B cell (primary cell): ENCODE data around the gene ANP32A. TPM values are rescaled to one million over a fixed set of nuclear protein-coding genes. Genes with fewer than 3 reads are reported as not detected.

Experiments
- ATAC-seq: fragments of 200-7000 bp; cut with Tn5 transposase; one replicate; pipeline ENCODE4 v1.10.0; 2021; ENCODE audit warnings: low read depth, mild to moderate bottlenecking, moderate number of reproducible peaks, moderate library complexity
- CTCF ChIA-PET: fragments of 350-600 bp; sonication (Branson Sonifier 250); formaldehyde crosslinking; loops from one replicate; lab custom pipeline; 2021; ENCODE audit warnings: antibody characterized with exemption, inconsistent platforms; lab: Charles Lee
- POLR2A ChIA-PET: fragments of 350-600 bp; sonication (Branson Sonifier 250); formaldehyde crosslinking; loops from one replicate; lab custom pipeline; 2021; ENCODE audit warnings: antibody characterized with exemption; lab: Charles Lee
- DNase-seq: peaks from one replicate; pipeline ENCODE4 v3.0.0; 2013
- H2AFZ ChIP-seq: 2 replicates; pipeline ENCODE4 v1.6.1; 2012; ENCODE audit warnings: mild to moderate bottlenecking, low read depth, low read length; ENCODE audit not compliant: insufficient read depth, poor library complexity, severe bottlenecking
- H3K27ac ChIP-seq, 2 donors: 1 replicate in 1 of 2; 2 replicates in 1 of 2; pipeline ENCODE4 v1.5.1; 2012 to 2013; ENCODE audit warnings: low read length in 2 of 2, mild to moderate bottlenecking in 2 of 2, moderate library complexity in 1 of 2
- H3K27me3 ChIP-seq, 4 experiments: fragments of 200-600 bp in 1 of 4; sonication (generic) in 1 of 4; replicated peaks in 1 of 4; 1 replicate in 2 of 4; 2 replicates in 2 of 4; pipeline versions ENCODE4 v1.6.1 to v1.7.0; 2013 to 2016; ENCODE audit warnings: low read length in 3 of 4, mild to moderate bottlenecking in 2 of 4, mixed read lengths in 1 of 4, moderate library complexity in 1 of 4; ENCODE audit not compliant: insufficient read depth in 4 of 4, control insufficient read depth in 3 of 4; ENCODE audit errors: control extremely low read depth in 1 of 4
- H3K36me3 ChIP-seq, 2 experiments: replicated peaks in 1 of 2; 1 replicate in 1 of 2; 2 replicates in 1 of 2; pipeline versions ENCODE4 v1.6.1 to v1.7.1; 2013; ENCODE audit warnings: low read length in 1 of 2; ENCODE audit not compliant: insufficient read depth in 2 of 2, control insufficient read depth in 1 of 2; ENCODE audit errors: control extremely low read depth in 1 of 2, extremely low read depth in 1 of 2
- H3K4me1 ChIP-seq, 2 donors: fragments of 200-600 bp in 1 of 2; sonication (generic) in 1 of 2; 1 replicate in 1 of 2; 2 replicates in 1 of 2; pipeline versions ENCODE4 v1.5.1 to v1.6.1; 2013 to 2017; ENCODE audit warnings: low read length in 2 of 2; ENCODE audit not compliant: control insufficient read depth in 2 of 2, insufficient read depth in 2 of 2
- H3K4me2 ChIP-seq: replicated peaks from 2 replicates; pipeline ENCODE3; 2012; ENCODE audit warnings: mild to moderate bottlenecking, low read depth, low read length; ENCODE audit not compliant: poor library complexity, severe bottlenecking
- H3K4me3 ChIP-seq, 5 experiments: fragments of 200-600 bp in 1 of 5; sonication (generic) in 1 of 5; 1 replicate in 3 of 5; 2 replicates in 2 of 5; pipeline versions ENCODE4 v1.5.1 to v1.7.0; 2011 to 2016; ENCODE audit warnings: low read length in 4 of 5, mild to moderate bottlenecking in 4 of 5, low read depth in 2 of 5, control low read depth in 1 of 5, moderate library complexity in 1 of 5; ENCODE audit not compliant: insufficient read depth in 1 of 5; ENCODE audit errors: control extremely low read depth in 1 of 5, extremely low read depth in 1 of 5
- H3K79me2 ChIP-seq: fragments of 200-600 bp; sonication (generic); one replicate; pipeline ENCODE4 v1.6.0; 2016; ENCODE audit warnings: low read length; ENCODE audit not compliant: control insufficient read depth, insufficient read depth
- H3K9ac ChIP-seq: fragments of 200-600 bp; sonication (generic); 2 replicates; pipeline ENCODE4 v1.6.1; 2017; ENCODE audit warnings: mild to moderate bottlenecking, low read length, moderate library complexity
- H3K9me3 ChIP-seq, 3 donors: one replicate each; pipeline versions ENCODE4 v1.6.1 to v1.7.1; 2013; ENCODE audit warnings: low read length in 2 of 3; ENCODE audit not compliant: control insufficient read depth in 2 of 3, insufficient read depth in 1 of 3; ENCODE audit errors: control extremely low read depth in 1 of 3
- H4K20me1 ChIP-seq: 2 replicates; pipeline ENCODE4 v1.6.0; 2012; ENCODE audit warnings: mild to moderate bottlenecking, low read length; ENCODE audit not compliant: insufficient read depth, control insufficient read depth, poor library complexity, severe bottlenecking
- H3K27ac Mint-ChIP-seq: one replicate; pipeline ENCODE4 v1.8.0; 2021; ENCODE audit warnings: mixed read lengths
- H3K27me3 Mint-ChIP-seq: one replicate; pipeline ENCODE4 v1.8.0; 2021; ENCODE audit warnings: mixed read lengths
- H3K4me1 Mint-ChIP-seq: one replicate; pipeline ENCODE4 v1.8.0; 2021; ENCODE audit warnings: mixed read lengths
- H3K4me3 Mint-ChIP-seq: one replicate; pipeline ENCODE4 v1.8.0; 2021; ENCODE audit warnings: mixed read lengths
- H3K9me3 Mint-ChIP-seq: one replicate; pipeline ENCODE4 v1.8.0; 2022; ENCODE audit warnings: mixed read lengths; ENCODE audit not compliant: insufficient read depth
- EZH2 ChIP-seq: IDR thresholded peaks from 2 replicates; pipeline ENCODE4 v1.6.1; 2012; ENCODE audit warnings: borderline replicate concordance, low read depth, mild to moderate bottlenecking, moderate library complexity, low read length; ENCODE audit not compliant: insufficient read depth, poor library complexity, severe bottlenecking
- WGBS: methylation state at CpG from one replicate; pipeline ENCODE4 v1.1.5; 2013; ENCODE audit warnings: missing lambda C conversion rate; ENCODE audit not compliant: insufficient coverage; 5-methylcytosine and 5-hydroxymethylcytosine counted together
- intact Hi-C: fragments of 100-400 bp; cut with micrococcal nuclease; formaldehyde crosslinking; loops from one replicate; pipeline ENCODE4 v1.10.0; 2022
- polyA plus RNA-seq: library from polyadenylated mRNA; depleted of rRNA; stranded (reverse); fragments of >200 nt; gene quantifications from 2 replicates; pipeline ENCODE4 v1.2.3, GENCODE V29; 2012
- total RNA-seq, 2 donors: library from RNA; stranded (reverse); fragments of 120-200 nt in 1 of 2; gene quantifications; 1 replicate in 1 of 2; 2 replicates in 1 of 2; pipeline versions ENCODE4 v1.2.3 to v1.2.4, GENCODE V29; 2013 to 2022
- TF ChIP-seq, protein P1 (sequence below): fragments of 200-600 bp; IDR thresholded peaks from one replicate; pipeline ENCODE4 v1.8.0; 2022; ENCODE audit warnings: antibody characterized with exemption, mild to moderate bottlenecking

ANP32A gene
- total and polyA plus RNA-seq, 2 donors (not counting 1 experiment from before 2014, with no cell fraction given), result 26.4 to 163 TPM

GRCh38 chr15:68730976-68731897 is 89.5 kb downstream of the ANP32A start:
- POLR2A ChIA-PET, result no interaction called here
- H3K9me3 Mint-ChIP-seq, result no peaks in the 10 kb centered on the region

More at GRCh38 chr15:68730976-68731897, 89.5 kb downstream of the ANP32A start:
- CTCF ChIA-PET, result interaction anchor here (2.1 to 4.9 kb wide), 2 partner anchors 98 to 144 kb away, joined by 13 to 63 read pairs; no protein-coding TSS in a partner anchor
- no peak overlapping the region for H2AFZ ChIP-seq
- no peak overlapping the region for H3K4me2 ChIP-seq
- peaks cover 27% of the 10 kb centered on the region for H3K4me1 Mint-ChIP-seq
- no peak overlapping the region for H3K4me3 Mint-ChIP-seq
- WGBS, result 76% methylated on average over 14 of the region's 15 CpGs
- H4K20me1 ChIP-seq, result no peaks in the 10 kb centered on the region
- peaks cover 22 to 30% of the 10 kb centered on the region in 2 donors for H3K4me1 ChIP-seq
- peaks cover 0 to 2% (median 0%) of the 10 kb centered on the region in 3 donors for H3K9me3 ChIP-seq
- no peak for DNase-seq
- no peak overlapping the region for H3K4me3 ChIP-seq
- no peak overlapping the region for H3K27ac Mint-ChIP-seq
- no peaks in the 10 kb centered on the region for H3K27me3 Mint-ChIP-seq
- intact Hi-C loops, result loop anchor here (1.0 to 2.0 kb wide), 2 partner anchors 52 to 98 kb away; no protein-coding TSS in a partner anchor
- H3K36me3 ChIP-seq, result no peaks in the 10 kb centered on the region
- H3K27me3 ChIP-seq, result peaks cover 0 to 2% (median 0%) of the 10 kb centered on the region in 4 experiments
- TF ChIP-seq, protein P1, sequence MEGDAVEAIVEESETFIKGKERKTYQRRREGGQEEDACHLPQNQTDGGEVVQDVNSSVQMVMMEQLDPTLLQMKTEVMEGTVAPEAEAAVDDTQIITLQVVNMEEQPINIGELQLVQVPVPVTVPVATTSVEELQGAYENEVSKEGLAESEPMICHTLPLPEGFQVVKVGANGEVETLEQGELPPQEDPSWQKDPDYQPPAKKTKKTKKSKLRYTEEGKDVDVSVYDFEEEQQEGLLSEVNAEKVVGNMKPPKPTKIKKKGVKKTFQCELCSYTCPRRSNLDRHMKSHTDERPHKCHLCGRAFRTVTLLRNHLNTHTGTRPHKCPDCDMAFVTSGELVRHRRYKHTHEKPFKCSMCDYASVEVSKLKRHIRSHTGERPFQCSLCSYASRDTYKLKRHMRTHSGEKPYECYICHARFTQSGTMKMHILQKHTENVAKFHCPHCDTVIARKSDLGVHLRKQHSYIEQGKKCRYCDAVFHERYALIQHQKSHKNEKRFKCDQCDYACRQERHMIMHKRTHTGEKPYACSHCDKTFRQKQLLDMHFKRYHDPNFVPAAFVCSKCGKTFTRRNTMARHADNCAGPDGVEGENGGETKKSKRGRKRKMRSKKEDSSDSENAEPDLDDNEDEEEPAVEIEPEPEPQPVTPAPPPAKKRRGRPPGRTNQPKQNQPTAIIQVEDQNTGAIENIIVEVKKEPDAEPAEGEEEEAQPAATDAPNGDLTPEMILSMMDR, result no peak
- TF ChIP-seq EZH2, result no peak
- H3K79me2 ChIP-seq, result no peaks in the 10 kb centered on the region
- no peak for ATAC-seq
- no peak overlapping the region for H3K9ac ChIP-seq
- no peak overlapping the region for H3K27ac ChIP-seq
